ENCODE measurements around the gene EP400. TPM values are rescaled to one million over a fixed set of nuclear protein-coding genes. Genes with fewer than 3 reads are reported as not detected.

The EP400 gene
- total and polyA plus RNA-seq, 2 of the 8 experiments (the other 6 are each of a cell fraction or from before 2014, with no cell fraction given) = 13.1 to 69.7 TPM

DNA sequence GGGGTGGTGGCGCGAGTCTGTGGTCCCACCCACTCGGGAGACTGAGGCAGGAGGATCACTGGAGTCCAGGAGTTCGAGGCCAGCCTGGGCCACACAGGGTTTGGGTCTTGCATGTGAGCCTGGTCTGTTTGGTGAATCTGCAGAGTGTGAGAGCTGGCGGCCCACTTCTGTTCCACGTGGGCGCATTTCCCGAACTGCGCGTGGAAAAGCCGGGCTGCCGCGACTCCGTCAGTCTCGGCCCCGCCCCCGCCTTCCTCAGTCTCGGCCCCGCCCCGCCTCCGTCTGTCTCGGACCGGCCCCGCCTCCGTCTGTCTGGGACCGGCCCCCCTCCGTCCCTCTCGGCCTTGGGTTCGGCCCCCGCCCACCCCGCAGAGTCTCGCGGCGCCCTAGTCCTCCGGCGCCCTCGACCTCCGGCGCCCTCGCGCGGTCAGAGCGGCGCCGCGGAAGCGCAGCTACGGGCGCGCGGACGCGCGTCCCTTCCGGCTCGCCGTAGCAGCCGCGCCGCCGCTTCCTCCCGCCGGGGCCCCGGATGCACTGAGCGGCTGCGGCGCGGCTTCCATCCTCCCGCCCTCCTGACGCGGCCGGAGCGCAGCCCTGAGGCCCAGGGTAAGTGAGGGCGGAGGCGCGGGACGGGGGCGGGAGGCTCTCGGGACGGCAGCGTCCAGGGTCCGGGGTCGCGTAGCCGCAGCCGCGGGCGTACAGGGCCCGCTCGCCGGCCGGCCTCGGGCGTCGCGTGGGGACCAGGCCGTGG is at the start of gene EP400 (continued):
- TF ChIP-seq, protein P1, sequence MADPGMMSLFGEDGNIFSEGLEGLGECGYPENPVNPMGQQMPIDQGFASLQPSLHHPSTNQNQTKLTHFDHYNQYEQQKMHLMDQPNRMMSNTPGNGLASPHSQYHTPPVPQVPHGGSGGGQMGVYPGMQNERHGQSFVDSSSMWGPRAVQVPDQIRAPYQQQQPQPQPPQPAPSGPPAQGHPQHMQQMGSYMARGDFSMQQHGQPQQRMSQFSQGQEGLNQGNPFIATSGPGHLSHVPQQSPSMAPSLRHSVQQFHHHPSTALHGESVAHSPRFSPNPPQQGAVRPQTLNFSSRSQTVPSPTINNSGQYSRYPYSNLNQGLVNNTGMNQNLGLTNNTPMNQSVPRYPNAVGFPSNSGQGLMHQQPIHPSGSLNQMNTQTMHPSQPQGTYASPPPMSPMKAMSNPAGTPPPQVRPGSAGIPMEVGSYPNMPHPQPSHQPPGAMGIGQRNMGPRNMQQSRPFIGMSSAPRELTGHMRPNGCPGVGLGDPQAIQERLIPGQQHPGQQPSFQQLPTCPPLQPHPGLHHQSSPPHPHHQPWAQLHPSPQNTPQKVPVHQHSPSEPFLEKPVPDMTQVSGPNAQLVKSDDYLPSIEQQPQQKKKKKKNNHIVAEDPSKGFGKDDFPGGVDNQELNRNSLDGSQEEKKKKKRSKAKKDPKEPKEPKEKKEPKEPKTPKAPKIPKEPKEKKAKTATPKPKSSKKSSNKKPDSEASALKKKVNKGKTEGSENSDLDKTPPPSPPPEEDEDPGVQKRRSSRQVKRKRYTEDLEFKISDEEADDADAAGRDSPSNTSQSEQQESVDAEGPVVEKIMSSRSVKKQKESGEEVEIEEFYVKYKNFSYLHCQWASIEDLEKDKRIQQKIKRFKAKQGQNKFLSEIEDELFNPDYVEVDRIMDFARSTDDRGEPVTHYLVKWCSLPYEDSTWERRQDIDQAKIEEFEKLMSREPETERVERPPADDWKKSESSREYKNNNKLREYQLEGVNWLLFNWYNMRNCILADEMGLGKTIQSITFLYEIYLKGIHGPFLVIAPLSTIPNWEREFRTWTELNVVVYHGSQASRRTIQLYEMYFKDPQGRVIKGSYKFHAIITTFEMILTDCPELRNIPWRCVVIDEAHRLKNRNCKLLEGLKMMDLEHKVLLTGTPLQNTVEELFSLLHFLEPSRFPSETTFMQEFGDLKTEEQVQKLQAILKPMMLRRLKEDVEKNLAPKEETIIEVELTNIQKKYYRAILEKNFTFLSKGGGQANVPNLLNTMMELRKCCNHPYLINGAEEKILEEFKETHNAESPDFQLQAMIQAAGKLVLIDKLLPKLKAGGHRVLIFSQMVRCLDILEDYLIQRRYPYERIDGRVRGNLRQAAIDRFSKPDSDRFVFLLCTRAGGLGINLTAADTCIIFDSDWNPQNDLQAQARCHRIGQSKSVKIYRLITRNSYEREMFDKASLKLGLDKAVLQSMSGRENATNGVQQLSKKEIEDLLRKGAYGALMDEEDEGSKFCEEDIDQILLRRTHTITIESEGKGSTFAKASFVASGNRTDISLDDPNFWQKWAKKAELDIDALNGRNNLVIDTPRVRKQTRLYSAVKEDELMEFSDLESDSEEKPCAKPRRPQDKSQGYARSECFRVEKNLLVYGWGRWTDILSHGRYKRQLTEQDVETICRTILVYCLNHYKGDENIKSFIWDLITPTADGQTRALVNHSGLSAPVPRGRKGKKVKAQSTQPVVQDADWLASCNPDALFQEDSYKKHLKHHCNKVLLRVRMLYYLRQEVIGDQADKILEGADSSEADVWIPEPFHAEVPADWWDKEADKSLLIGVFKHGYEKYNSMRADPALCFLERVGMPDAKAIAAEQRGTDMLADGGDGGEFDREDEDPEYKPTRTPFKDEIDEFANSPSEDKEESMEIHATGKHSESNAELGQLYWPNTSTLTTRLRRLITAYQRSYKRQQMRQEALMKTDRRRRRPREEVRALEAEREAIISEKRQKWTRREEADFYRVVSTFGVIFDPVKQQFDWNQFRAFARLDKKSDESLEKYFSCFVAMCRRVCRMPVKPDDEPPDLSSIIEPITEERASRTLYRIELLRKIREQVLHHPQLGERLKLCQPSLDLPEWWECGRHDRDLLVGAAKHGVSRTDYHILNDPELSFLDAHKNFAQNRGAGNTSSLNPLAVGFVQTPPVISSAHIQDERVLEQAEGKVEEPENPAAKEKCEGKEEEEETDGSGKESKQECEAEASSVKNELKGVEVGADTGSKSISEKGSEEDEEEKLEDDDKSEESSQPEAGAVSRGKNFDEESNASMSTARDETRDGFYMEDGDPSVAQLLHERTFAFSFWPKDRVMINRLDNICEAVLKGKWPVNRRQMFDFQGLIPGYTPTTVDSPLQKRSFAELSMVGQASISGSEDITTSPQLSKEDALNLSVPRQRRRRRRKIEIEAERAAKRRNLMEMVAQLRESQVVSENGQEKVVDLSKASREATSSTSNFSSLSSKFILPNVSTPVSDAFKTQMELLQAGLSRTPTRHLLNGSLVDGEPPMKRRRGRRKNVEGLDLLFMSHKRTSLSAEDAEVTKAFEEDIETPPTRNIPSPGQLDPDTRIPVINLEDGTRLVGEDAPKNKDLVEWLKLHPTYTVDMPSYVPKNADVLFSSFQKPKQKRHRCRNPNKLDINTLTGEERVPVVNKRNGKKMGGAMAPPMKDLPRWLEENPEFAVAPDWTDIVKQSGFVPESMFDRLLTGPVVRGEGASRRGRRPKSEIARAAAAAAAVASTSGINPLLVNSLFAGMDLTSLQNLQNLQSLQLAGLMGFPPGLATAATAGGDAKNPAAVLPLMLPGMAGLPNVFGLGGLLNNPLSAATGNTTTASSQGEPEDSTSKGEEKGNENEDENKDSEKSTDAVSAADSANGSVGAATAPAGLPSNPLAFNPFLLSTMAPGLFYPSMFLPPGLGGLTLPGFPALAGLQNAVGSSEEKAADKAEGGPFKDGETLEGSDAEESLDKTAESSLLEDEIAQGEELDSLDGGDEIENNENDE (IDR thresholded peaks at IDR 0.05; ENCODE audit: insufficient replicate concordance, low read length) = no peak
- no peak for TF ChIP-seq SIX5 (IDR thresholded peaks at IDR 0.05; ENCODE audit: low read depth, low read length)
- TF ChIP-seq RNF2 (IDR thresholded peaks at IDR 0.05; ENCODE audit: borderline replicate concordance, low read depth, low read length, missing control alignments, poor library complexity, severe bottlenecking) = no peak
- TF ChIP-seq PHF8 (conservative IDR thresholded peaks at IDR 0.05; ENCODE audit: low read depth, low read length) = peak; percentile 68
- no peak for TF ChIP-seq ASH2L (IDR thresholded peaks at IDR 0.05; ENCODE audit: low read length)
- TF ChIP-seq CHD1 (IDR thresholded peaks at IDR 0.05; ENCODE audit: low read depth, low read length) = no peak
- no peak for TF ChIP-seq CBX5 (IDR thresholded peaks at IDR 0.05; ENCODE audit: low read depth, low read length)
- TF ChIP-seq NRF1 (IDR thresholded peaks at IDR 0.05; ENCODE audit: low read depth, low read length) = no peak
- no peak for TF ChIP-seq EZH2 (IDR thresholded peaks at IDR 0.05; ENCODE audit: low read depth, low read length, severe bottlenecking)
- no peak for TF ChIP-seq CEBPB (IDR thresholded peaks at IDR 0.05; ENCODE audit: low read depth, low read length)
- TF ChIP-seq JUND (IDR thresholded peaks at IDR 0.05; ENCODE audit: low read length) = no peak

All from H1 (cell line).